Fibroblast of skin of left biceps (primary cell): ENCODE results near the gene IQGAP3.
"Not testable (repeated sequence)": the region's sequence is repeated elsewhere in the genome, so short reads cannot be mapped to it uniquely, and the experiment has no call there.

ENCODE experiments used
- DNase-seq, 2 experiments: peaks; one replicate each; pipeline ENCODE4 v3.0.0-alpha.2; 2013; ENCODE audit warnings: low read depth in 2 of 2

The IQGAP3 gene

GRCh38 chr1:156572663-156573018, 276 bp upstream of the IQGAP3 start:
- DNase-seq, result no peak

- DNase-seq, result peak; percentile 79 to 80
Observed at GRCh38 chr1:156571261-156571852, 1.0 kb downstream of the IQGAP3 start.

GRCh38 chr1:156566436-156566835, 5.9 kb downstream of the IQGAP3 start:
- DNase-seq, result no peak

DNA sequence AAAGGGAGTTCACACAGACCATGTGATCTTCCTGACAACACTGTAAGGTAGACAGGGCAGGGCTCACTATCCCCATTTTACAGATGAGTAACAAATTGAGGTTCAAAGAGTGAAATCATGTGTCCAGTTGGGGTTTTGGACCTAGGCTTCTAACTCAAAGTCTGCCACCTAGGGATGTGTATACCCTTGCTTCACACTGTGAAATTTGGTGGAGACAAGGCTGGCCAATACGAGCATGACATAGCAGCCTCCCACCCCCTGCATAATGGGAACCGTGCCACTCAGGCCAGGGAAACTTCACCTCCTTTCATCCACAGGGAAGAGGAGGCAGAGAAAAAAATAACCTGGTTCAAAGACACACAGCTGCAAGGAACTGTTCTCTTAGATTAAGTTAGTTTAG, 6.8 kb downstream of the IQGAP3 start:
- DNase-seq, result no peak

- no peak for DNase-seq
Observed at GRCh38 chr1:156560585-156561163, 11.7 kb downstream of the IQGAP3 start.

DNA sequence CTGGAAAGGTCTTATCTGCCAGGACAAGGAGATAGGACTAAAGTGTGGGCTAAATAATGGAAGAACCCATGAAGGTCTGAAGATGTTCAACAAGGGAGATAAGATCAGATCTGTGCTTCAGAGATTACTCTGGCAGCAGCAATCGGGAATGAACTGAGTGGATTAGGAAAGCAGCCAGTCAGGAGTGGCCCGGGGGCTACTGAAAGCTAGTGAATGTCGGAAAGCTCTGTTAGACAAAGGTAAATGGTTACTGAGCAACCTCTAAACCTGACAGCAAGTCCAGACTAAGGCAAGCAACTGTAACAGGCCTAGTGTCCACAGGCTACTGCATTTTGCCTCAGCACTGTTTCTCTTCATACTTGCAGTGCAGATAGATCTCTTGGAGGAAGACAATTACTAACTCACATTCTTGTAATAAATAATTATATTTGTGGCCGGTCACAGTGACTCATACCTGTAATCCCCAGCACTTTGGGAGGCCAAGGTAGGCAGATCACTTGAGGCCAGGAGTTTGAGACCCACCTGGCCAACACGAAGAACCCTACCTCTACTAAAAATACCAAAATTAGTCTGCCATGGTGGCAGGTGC, 12.5 kb downstream of the IQGAP3 start:
- DNase-seq, result no peak

DNA sequence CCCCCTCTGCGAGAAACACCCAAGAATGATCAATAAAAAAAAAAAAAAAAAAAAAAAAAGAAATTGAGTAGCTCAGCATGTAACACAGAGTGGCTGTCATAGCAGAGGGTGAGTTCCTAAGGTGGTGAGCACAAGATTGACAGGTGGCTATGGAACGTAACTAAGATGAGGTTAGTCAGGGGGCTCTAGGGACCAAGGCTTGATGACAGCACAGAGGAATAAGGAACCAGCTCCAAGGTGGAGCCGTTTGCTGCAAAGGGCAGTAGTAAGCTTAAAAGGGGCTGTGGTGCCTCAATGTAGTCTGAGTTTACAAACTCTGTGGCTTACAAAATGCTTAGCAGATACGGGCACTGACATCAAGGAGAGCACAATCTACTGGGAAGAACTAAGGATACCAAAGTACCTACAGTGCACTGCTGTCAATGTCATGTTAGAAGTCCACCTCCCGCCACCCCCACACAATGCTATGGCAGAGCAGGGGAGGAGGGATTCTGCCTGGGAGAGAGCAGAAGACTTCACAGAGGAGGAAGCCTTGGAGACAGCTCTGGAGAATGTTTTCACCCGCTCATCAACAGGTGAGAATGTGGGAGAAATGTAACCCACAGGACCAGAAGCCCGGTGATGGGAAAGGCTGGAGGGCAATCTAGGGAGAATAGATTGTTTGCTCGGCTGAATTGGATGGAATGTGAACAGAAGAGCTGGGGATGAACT, 13.1 kb downstream of the IQGAP3 start:
- DNase-seq, result no peak

GRCh38 chr1:156556354-156556753, 16.0 kb downstream of the IQGAP3 start:
- no peak for DNase-seq

DNA sequence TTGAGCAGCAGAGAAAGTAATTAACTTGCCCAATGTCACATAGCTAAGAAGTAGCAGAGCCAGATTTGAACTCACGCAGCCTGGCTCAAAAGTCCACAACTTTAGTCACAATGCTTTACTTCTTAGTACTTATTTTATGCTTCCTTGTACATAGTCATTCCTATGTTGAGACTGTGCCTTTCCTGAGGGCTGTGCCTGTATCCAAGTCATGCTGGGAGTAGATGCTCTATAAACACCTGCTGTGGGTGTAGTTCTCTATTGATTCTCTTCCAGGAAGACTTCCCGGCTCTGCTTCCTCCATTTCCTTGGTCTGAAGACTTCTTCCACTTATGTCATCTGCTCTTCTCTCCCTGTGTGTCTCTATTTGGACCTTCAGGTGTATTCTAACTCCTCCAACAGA, 16.6 kb downstream of the IQGAP3 start:
- no peak for DNase-seq

GRCh38 chr1:156554971-156555370, 17.4 kb downstream of the IQGAP3 start:
- DNase-seq, result no peak

DNA sequence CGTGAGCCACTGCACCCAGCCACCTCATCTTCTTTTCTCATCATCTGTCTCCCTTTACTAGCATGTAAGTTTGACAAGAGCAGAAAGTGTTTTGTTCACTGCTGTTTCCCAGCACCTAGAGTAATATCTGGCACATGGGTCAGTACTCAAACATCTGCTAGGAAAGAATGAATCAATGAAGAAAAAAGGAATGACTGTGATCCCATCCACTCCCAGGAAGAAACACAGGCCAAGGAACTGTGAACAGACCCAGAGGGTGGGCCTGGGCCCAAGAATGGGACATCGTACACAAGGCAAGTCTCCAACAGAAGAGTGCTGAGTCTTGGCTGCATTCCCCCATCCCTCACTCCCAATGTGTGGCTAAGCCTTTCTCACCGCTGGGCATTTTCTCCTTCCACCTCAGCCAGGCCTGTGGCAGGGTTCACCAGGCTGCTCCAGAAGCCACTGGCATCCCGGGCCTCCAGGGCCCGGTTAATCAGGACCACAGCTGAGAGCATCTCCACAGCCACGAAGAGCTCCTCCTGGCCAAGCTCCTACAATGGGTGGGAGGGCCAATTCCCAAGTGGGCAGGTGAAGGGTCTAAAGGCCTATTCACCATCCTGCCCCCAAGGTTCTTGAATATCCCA, 18.4 kb downstream of the IQGAP3 start:
- DNase-seq, result no peak

GRCh38 chr1:156552937-156553336, 19.4 kb downstream of the IQGAP3 start:
- not testable (repeated sequence) for DNase-seq

GRCh38 chr1:156552518-156552917, 19.8 kb downstream of the IQGAP3 start:
- DNase-seq, result no peak

GRCh38 chr1:156551869-156552268, 20.5 kb downstream of the IQGAP3 start:
- DNase-seq, result no peak

GRCh38 chr1:156551066-156551643, 21.2 kb downstream of the IQGAP3 start:
- no peak for DNase-seq

- DNase-seq, result no peak
Observed at GRCh38 chr1:156550346-156550745, 22.0 kb downstream of the IQGAP3 start.

- DNase-seq, result no peak
Observed at GRCh38 chr1:156549831-156550230, 22.5 kb downstream of the IQGAP3 start.

DNA sequence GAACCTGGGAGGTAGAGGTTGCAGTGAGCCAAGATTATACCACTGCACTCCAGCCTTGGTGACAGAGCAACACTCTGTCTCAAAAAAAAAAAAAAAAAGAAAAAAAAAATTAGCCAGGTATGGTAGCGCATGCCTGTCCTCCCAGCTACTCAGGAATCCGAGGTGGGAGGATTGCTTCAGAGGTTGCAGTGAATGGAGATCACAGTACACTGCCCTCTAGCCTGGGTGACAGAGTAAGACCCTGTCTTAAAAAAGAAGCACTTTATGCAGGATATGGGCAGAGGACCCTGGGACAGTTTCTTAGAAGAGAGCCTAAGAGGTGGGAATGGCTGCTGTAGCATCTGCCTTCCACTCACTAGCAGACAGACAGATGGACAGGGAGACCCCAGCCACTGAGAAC, 23.0 kb downstream of the IQGAP3 start:
- DNase-seq, result no peak

DNA sequence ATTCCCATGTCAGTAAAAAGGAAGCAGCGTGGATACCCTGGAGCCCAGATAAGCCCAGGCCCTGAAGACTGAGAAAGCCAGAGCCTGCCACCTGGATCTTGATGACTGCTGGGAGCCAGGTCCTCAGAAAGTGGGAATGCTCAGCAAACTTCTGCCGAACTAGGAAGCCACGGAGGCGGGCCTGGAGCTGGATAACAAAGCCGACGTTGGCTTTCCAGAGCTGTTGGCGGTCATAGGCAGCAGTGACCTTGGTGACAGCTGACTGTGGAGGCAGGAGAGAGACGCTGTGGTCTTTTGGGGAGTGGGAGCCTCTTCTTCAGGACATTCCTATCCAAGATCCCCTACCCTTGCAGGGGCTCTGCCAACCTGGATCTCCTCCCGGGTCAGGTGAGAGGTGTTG, 24.4 kb downstream of the IQGAP3 start:
- no peak for DNase-seq

- DNase-seq, result no peak
Observed at GRCh38 chr1:156547434-156547833, 24.9 kb downstream of the IQGAP3 start.

DNA sequence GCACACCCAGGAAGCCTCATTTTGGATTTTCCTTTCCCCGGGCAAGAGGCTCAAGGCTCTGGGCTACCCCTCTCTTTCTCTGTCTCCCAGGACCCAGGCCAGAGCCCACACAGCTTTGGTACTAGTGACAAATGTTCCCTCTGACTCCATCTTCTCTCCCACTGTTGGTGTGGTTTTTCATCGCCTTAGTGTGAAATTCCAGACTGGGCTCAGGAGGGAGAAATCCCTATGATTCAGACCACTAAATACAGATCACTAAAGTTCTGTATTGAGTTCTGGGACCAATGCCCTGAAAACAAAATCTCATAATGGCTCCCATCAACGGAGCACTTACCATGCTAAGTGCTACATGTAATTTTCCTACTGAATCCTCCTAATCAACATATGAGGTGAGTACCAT, 26.1 kb downstream of the IQGAP3 start:
- DNase-seq, result no peak

DNA sequence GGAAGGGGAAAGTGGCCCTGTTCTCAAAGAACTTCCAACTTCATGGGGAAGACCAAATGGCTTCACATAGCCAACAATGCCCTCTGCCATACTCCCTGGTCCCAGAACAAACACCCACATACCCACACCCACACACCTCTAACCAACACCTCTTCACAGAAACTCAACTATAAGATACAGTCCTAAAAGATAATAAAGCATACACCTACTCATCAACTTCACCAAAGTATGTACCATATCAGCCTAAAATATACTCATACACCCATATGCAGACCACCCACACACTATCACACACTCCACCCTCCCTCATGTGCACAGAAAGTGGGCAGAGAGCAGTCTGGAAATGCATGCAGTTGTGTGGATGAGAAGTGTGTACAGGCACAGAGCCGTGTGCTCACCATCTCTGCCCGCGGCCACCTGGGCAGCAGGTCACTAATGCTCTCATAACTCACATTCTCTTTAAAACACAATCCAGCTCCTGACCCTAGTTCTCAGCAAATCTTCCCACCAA, 27.7 kb downstream of the IQGAP3 start:
- DNase-seq, result no peak
